OCI-LY7 (cell line): ENCODE data around the gene ATP5F1B. TPM values are rescaled to one million over a fixed set of nuclear protein-coding genes. Genes with fewer than 3 reads are reported as not detected.
"Not testable (repeated sequence)": the region's sequence is repeated elsewhere in the genome, so short reads cannot be mapped to it uniquely, and the experiment has no call there.

Source experiments
- BruUV-seq: library from RNA; stranded (reverse); fragments of 400-500 nt; replicated peaks from 2 replicates; lab custom pipeline; 2021; lab: Mats Ljungman, UMichigan
- CTCF ChIA-PET: fragments of 300-600 bp; sonication (Branson Sonifier 250); formaldehyde crosslinking; loops from one replicate; lab custom pipeline; 2022; ENCODE audit warnings: antibody characterized with exemption; ENCODE audit not compliant: unreplicated experiment; lab: Charles Lee
- POLR2A ChIA-PET: fragments of 300-600 bp; sonication (Branson Sonifier 250); formaldehyde crosslinking; loops from one replicate; lab custom pipeline; 2022; ENCODE audit warnings: antibody characterized with exemption; lab: Charles Lee
- DNase-seq: peaks from one replicate; pipeline ENCODE4 v3.0.0-alpha.2; 2015; ENCODE audit warnings: low spot score
- H2AFZ ChIP-seq: fragments of 200-600 bp; sonication (generic), shearing (Covaris generic); 2 replicates; pipeline ENCODE4 v1.6.1; 2014; ENCODE audit warnings: mild to moderate bottlenecking, antibody characterized with exemption, low read length, moderate library complexity
- H3K27ac ChIP-seq: fragments of 200-600 bp; sonication (generic); 2 replicates; pipeline ENCODE4 v1.5.1; 2014; ENCODE audit warnings: mixed run types, low read depth, mild to moderate bottlenecking, moderate library complexity, low read length, inconsistent platforms; ENCODE audit not compliant: poor library complexity, severe bottlenecking
- H3K36me3 ChIP-seq: fragments of 200-600 bp; sonication (generic); 2 replicates; pipeline ENCODE4 v1.6.1; 2014; ENCODE audit warnings: mild to moderate bottlenecking, antibody characterized with exemption, low read length, moderate library complexity, mixed read lengths; ENCODE audit not compliant: insufficient read depth
- H3K4me1 ChIP-seq: fragments of 200-600 bp; sonication (generic); 2 replicates; pipeline ENCODE4 v1.5.1; 2014; ENCODE audit warnings: mild to moderate bottlenecking, low read length; ENCODE audit not compliant: insufficient read depth, poor library complexity, severe bottlenecking
- H3K4me2 ChIP-seq: fragments of 200-600 bp; sonication (generic); 2 replicates; pipeline ENCODE4 v1.6.1; 2014; ENCODE audit warnings: mild to moderate bottlenecking, low read length
- H3K4me3 ChIP-seq: fragments of 200-600 bp; sonication (generic); 2 replicates; pipeline ENCODE4 v1.5.1; 2014; ENCODE audit warnings: mild to moderate bottlenecking, low read depth, low read length; ENCODE audit not compliant: poor library complexity, severe bottlenecking
- H3K79me2 ChIP-seq: fragments of 200-600 bp; sonication (generic); 2 replicates; pipeline ENCODE4 v1.6.1; 2016; ENCODE audit warnings: low read depth, mild to moderate bottlenecking, low read length, moderate library complexity, mixed read lengths; ENCODE audit not compliant: insufficient read depth
- H3K9me2 ChIP-seq: fragments of 200-600 bp; sonication (generic); 2 replicates; pipeline ENCODE4 v1.6.1; 2016; ENCODE audit warnings: mild to moderate bottlenecking, low read length, mixed read lengths; ENCODE audit not compliant: insufficient read depth
- H3K9me3 ChIP-seq: fragments of 200-600 bp; sonication (generic); 2 replicates; pipeline ENCODE4 v1.6.1; 2014; ENCODE audit warnings: mild to moderate bottlenecking, mixed run types, low read length, mixed read lengths
- H4K20me1 ChIP-seq: fragments of 200-600 bp; sonication (generic); 2 replicates; pipeline ENCODE4 v1.6.1; 2014; ENCODE audit warnings: mild to moderate bottlenecking, antibody characterized with exemption, low read length, moderate library complexity, mixed read lengths; ENCODE audit not compliant: insufficient read depth
- CTCF ChIP-seq: fragments of 200-600 bp; sonication (generic); conservative IDR thresholded peaks from 2 replicates; pipeline ENCODE4 v1.5.1; 2014; ENCODE audit warnings: mild to moderate bottlenecking, antibody characterized with exemption, low read length, moderate library complexity, mixed read lengths
- EZH2phosphoT487 ChIP-seq: fragments of 200-600 bp; sonication (generic); IDR thresholded peaks from 2 replicates; pipeline ENCODE4 v1.6.1; 2018; ENCODE audit warnings: low read depth, borderline replicate concordance, mild to moderate bottlenecking, mixed run types, antibody characterized with exemption, low read length, moderate library complexity, mixed read lengths
- intact Hi-C: fragments of 100-400 bp; cut with micrococcal nuclease; formaldehyde crosslinking; loops from one replicate; pipeline ENCODE4 v1.10.0; 2022; ENCODE audit not compliant: unreplicated experiment
- total RNA-seq, 2 experiments: library from RNA; depleted of rRNA in 1 of 2; stranded (reverse); fragments of >200 nt in 1 of 2; shearing (Covaris generic) in 1 of 2; gene quantifications; 2 replicates each; pipeline ENCODE4 v1.2.3, GENCODE V29; 2014 to 2022

Gene ATP5F1B
- total RNA-seq, 2 experiments from 2014 or later: 385 to 732 TPM

GRCh38 chr12:56657416-56658379, 11.9 kb upstream of the ATP5F1B start:
- BruUV-seq: no TSS peak
- Histone ChIP-seq H3K36me3 (peaks cover 7% of the 10 kb centered on the region), H4K20me1 (no peaks in the 10 kb centered on the region), H3K27ac (no peak overlapping the region), H3K4me3 (no peak overlapping the region), H2AFZ (no peak overlapping the region), H3K4me2 (no peak overlapping the region), H3K9me2 (no peaks in the 10 kb centered on the region), H3K4me1 (no peaks in the 10 kb centered on the region), H3K79me2 (no peaks in the 10 kb centered on the region), H3K9me3 (peaks cover 6% of the 10 kb centered on the region)
- ChIA-PET CTCF (no interaction called here), POLR2A (interaction anchor here (0.6 to 1.2 kb wide), 4 partner anchors 16 to 91 kb away, joined by 3 to 5 read pairs (median 3); no protein-coding TSS in a partner anchor)
- TF ChIP-seq EZH2phosphoT487 (no peak), CTCF (no peak)
- DNase-seq: no peak
- intact Hi-C loops: no loop called here

GRCh38 chr12:56653781-56654180, 8.0 kb upstream of the ATP5F1B start:
- POLR2A ChIA-PET: interaction anchor here (0.6 kb wide), 1 partner anchor 9 kb away, joined by 3 read pairs; no protein-coding TSS in a partner anchor

GRCh38 chr12:56648023-56648422, 2.2 kb upstream of the ATP5F1B start:
- H2AFZ ChIP-seq, DNase-seq, CTCF ChIA-PET, intact Hi-C loops, H3K27ac ChIP-seq, H3K9me2 ChIP-seq, H3K9me3 ChIP-seq, H3K4me3 ChIP-seq, BruUV-seq, H3K4me2 ChIP-seq: not testable (repeated sequence)
- H3K36me3 ChIP-seq: peaks cover 26% of the 10 kb centered on the region
- H3K79me2 ChIP-seq: peaks cover 28% of the 10 kb centered on the region
- H3K4me1 ChIP-seq: peaks cover 22% of the 10 kb centered on the region
- H4K20me1 ChIP-seq: peaks cover 22% of the 10 kb centered on the region
- POLR2A ChIA-PET: interaction anchor here (0.5 to 3.7 kb wide), 4 partner anchors 12 to 1106 kb away, joined by 3 to 26 read pairs (median 4); no protein-coding TSS in a partner anchor

More at GRCh38 chr12:56653781-56654180, 8.0 kb upstream of the ATP5F1B start:
- H3K4me1 ChIP-seq, H3K4me3 ChIP-seq, intact Hi-C loops, H3K9me2 ChIP-seq, H4K20me1 ChIP-seq, H3K36me3 ChIP-seq, H2AFZ ChIP-seq, H3K9me3 ChIP-seq, BruUV-seq, CTCF ChIA-PET, H3K79me2 ChIP-seq, H3K4me2 ChIP-seq, H3K27ac ChIP-seq: not testable (repeated sequence)
- DNase-seq: peak; percentile 24
